Endothelial cell (in vitro differentiated cells): Measurements from ENCODE around the gene PIK3R1. TPM values are rescaled to one million over a fixed set of nuclear protein-coding genes. Genes with fewer than 3 reads are reported as not detected.

Experiments used
- DNase-seq: peaks from one replicate; pipeline ENCODE4 v3.0.0; 2021; ENCODE audit warnings: low spot score
- H3K27ac Mint-ChIP-seq: one replicate; pipeline ENCODE4 v1.8.0; 2021; ENCODE audit warnings: mixed read lengths, inconsistent platforms; ENCODE audit not compliant: unreplicated experiment
- H3K27me3 Mint-ChIP-seq: one replicate; pipeline ENCODE4 v1.8.0; 2021; ENCODE audit warnings: mild to moderate bottlenecking, moderate library complexity, mixed read lengths, inconsistent platforms; ENCODE audit not compliant: unreplicated experiment
- H3K36me3 Mint-ChIP-seq: one replicate; pipeline ENCODE4 v1.8.0; 2021; ENCODE audit warnings: mild to moderate bottlenecking, low read depth, mixed read lengths, inconsistent platforms; ENCODE audit not compliant: unreplicated experiment
- H3K4me1 Mint-ChIP-seq: one replicate; pipeline ENCODE4 v1.8.0; 2021; ENCODE audit warnings: mild to moderate bottlenecking, mixed read lengths, inconsistent platforms; ENCODE audit not compliant: unreplicated experiment
- H3K4me3 Mint-ChIP-seq: one replicate; pipeline ENCODE4 v1.8.0; 2021; ENCODE audit warnings: mild to moderate bottlenecking, mixed read lengths, inconsistent platforms; ENCODE audit not compliant: unreplicated experiment
- H3K9me3 Mint-ChIP-seq: one replicate; pipeline ENCODE4 v1.8.0; 2021; ENCODE audit warnings: mixed read lengths, inconsistent platforms; ENCODE audit not compliant: unreplicated experiment
- total RNA-seq: library from RNA; stranded (reverse); fragmentation: NEBNext Ultra II Directional; extraction: Animal tissue kit (Norgen Biotek cat#: 25700); gene quantifications from one replicate; pipeline ENCODE4 v1.2.1, GENCODE V29; 2021; ENCODE audit not compliant: unreplicated experiment
- TF ChIP-seq, protein P1 (sequence below): fragments of 200-600 bp; sonication (generic); IDR thresholded peaks from one replicate; pipeline ENCODE4 v1.5.0; 2021; ENCODE audit warnings: antibody characterized with exemption; ENCODE audit not compliant: unreplicated experiment

PIK3R1 gene
- total RNA-seq, 1 donor from 2014 or later = 37.1 TPM

DNA sequence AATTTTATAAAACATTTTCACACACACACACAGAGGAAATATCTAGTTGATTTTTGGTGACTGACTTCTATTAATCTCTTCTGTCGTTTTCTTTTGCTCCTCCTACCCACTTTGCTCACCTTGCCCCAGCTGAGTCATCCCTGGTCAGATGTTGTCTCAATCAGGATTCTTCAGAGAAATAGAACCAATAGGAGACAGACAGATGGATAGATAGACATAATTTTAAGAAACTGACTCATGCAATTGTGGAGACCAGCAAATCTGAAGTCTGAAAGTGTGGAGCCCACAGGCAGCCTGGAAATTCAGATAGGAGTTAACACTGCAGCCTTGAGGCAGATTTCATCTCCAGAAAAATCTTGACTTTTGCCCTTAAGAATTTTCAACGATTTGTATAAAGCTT is 37.0 kb upstream of the PIK3R1 start:
- no peak for DNase-seq
- H3K27me3 Mint-ChIP-seq = peaks cover 1% of the 10 kb centered on the region
- H3K9me3 Mint-ChIP-seq = no peaks in the 10 kb centered on the region
- peaks cover 16% of the 10 kb centered on the region for H3K4me1 Mint-ChIP-seq
- H3K4me3 Mint-ChIP-seq = no peak overlapping the region
- TF ChIP-seq, protein P1, sequence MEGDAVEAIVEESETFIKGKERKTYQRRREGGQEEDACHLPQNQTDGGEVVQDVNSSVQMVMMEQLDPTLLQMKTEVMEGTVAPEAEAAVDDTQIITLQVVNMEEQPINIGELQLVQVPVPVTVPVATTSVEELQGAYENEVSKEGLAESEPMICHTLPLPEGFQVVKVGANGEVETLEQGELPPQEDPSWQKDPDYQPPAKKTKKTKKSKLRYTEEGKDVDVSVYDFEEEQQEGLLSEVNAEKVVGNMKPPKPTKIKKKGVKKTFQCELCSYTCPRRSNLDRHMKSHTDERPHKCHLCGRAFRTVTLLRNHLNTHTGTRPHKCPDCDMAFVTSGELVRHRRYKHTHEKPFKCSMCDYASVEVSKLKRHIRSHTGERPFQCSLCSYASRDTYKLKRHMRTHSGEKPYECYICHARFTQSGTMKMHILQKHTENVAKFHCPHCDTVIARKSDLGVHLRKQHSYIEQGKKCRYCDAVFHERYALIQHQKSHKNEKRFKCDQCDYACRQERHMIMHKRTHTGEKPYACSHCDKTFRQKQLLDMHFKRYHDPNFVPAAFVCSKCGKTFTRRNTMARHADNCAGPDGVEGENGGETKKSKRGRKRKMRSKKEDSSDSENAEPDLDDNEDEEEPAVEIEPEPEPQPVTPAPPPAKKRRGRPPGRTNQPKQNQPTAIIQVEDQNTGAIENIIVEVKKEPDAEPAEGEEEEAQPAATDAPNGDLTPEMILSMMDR = no peak
- H3K27ac Mint-ChIP-seq = no peak overlapping the region
- H3K36me3 Mint-ChIP-seq = no peaks in the 10 kb centered on the region

DNA sequence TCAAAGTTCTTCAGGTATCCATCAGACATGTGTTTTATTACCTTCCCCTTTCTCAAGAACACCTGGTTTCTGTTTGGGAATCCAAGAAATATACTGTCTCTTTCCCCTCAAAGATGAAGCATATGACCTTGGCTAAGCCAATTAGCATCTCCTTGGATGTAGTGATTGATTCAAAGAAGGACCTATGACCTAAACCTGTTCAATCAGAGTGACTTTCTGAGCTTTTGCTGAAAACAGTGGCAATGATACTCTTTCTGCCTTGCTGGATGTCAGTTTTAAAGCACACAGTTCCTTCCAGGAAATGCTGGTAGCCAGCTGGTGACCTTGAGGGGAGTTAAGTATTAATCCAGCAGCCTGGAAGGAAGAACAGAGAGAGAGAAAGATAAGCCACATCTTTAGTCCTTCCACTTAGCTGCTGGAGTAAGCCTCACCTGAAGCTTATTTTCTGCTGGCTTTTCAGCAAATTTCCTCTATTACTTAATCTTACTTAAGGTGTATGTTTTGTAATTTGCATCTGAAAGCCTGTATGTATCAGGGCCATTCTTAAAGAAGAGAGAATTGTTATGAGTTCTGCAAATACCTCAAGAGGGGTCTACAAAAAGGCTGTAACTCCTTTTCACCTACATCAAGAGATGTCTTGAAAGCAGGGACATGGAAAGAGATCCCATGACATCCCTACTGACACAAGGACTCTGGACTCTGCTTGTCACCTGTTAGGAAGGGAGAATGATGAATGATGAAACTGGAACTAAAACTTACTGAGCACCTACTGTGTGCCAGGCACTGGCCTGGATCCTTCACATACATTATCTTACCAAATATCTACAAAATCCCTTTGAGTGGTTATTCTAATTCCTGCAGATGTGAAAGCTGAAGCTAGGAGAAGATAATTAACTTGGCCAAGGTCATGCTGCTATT is 35.2 kb upstream of the PIK3R1 start:
- Mint-ChIP-seq H3K27ac (no peak overlapping the region), H3K36me3 (no peaks in the 10 kb centered on the region), H3K27me3 (peaks cover 1% of the 10 kb centered on the region), H3K4me1 (peaks cover 16% of the 10 kb centered on the region), H3K9me3 (no peaks in the 10 kb centered on the region), H3K4me3 (no peak overlapping the region)
- TF ChIP-seq, protein P1 = no peak
- no peak for DNase-seq

DNA sequence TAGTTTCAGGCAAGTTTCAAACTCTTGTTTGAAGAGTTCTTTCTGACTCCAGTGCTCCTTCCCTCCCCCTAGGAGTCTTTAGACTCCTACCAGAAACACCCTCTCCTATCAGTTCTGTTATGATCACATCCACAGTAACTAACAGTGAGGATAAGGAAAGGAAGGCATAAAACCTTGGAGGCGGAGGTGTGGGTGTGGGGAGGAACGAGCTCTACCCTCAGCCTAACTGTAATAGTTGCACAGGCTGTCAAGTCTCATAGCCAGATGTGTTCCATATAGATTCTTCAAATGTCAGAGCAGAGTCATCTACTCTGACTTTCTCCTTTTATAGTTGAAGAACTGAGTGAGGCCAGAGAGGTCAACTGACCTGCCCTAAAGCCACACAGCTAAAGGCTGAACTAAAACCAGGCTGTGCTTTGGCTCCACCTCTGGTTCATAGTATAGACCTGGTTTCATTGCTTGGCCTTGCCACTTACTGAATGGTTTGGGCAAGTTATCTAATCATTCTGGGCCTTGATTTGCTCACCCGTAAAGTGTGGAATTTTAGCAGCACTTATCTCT is 34.4 kb upstream of the PIK3R1 start:
- peaks cover 16% of the 10 kb centered on the region for H3K4me1 Mint-ChIP-seq
- H3K9me3 Mint-ChIP-seq = no peaks in the 10 kb centered on the region
- no peak overlapping the region for H3K4me3 Mint-ChIP-seq
- peak overlapping the region; percentile 74 for H3K27ac Mint-ChIP-seq
- TF ChIP-seq, protein P1 = no peak
- DNase-seq = no peak
- no peaks in the 10 kb centered on the region for H3K36me3 Mint-ChIP-seq
- H3K27me3 Mint-ChIP-seq = peaks cover 1% of the 10 kb centered on the region

DNA sequence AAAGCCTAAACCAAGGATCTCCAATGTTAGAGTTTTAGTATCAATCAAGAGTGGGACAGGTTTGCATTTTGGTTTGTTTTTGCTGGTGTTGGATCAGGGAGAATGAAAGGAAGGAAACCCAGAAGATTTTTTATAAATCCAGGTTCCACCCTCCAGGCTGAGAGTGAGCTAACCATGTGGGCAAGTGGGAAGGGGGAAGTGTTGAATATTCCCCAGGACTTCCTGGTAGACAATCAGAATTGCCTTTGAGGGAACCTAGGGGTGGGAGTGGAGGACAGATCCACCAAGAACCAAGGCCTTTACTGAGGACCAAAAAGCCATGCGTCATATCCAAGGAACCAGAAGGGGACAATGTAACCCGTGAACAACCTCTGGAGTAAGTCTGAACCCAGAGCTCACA is 33.5 kb upstream of the PIK3R1 start:
- TF ChIP-seq, protein P1 = no peak
- no peaks in the 10 kb centered on the region for H3K9me3 Mint-ChIP-seq
- H3K4me3 Mint-ChIP-seq = peak overlapping the region; percentile 16
- no peaks in the 10 kb centered on the region for H3K36me3 Mint-ChIP-seq
- peaks cover 1% of the 10 kb centered on the region for H3K27me3 Mint-ChIP-seq
- no peak for DNase-seq
- H3K27ac Mint-ChIP-seq = peak overlapping the region; percentile 3
- H3K4me1 Mint-ChIP-seq = peaks cover 16% of the 10 kb centered on the region

DNA sequence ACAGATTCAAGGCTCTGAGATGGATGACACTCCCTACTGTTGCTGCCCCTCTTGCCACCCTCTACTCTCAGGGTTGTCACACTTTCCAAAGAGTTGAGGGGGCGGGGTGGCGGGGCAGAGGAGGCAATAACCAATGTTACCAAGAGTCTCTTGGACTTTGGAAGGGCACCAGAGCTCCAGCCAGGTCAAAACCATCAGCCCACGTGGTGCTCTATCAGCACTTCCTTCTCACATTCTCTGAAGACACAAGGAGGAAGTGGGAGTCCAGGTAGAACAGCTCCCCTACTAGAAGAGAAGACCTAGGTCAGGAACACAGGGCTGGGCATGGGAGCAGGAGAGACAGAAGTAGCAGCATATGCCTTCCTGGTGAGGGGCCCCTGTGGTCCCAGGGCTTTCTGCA is 33.0 kb upstream of the PIK3R1 start:
- DNase-seq = no peak
- H3K27ac Mint-ChIP-seq = no peak overlapping the region
- H3K9me3 Mint-ChIP-seq = no peaks in the 10 kb centered on the region
- no peaks in the 10 kb centered on the region for H3K36me3 Mint-ChIP-seq
- H3K4me3 Mint-ChIP-seq = no peak overlapping the region
- TF ChIP-seq, protein P1 = no peak
- H3K27me3 Mint-ChIP-seq = peaks cover 3% of the 10 kb centered on the region
- H3K4me1 Mint-ChIP-seq = peaks cover 16% of the 10 kb centered on the region
